ENCODE results near the gene KIF21B. TPM values are rescaled to one million over a fixed set of nuclear protein-coding genes. Genes with fewer than 3 reads are reported as not detected.

Gene KIF21B
- total and polyA plus RNA-seq, 2 of the 8 experiments (the other 6 are each of a cell fraction or from before 2014, with no cell fraction given): 10.8 to 26.5 TPM

DNA sequence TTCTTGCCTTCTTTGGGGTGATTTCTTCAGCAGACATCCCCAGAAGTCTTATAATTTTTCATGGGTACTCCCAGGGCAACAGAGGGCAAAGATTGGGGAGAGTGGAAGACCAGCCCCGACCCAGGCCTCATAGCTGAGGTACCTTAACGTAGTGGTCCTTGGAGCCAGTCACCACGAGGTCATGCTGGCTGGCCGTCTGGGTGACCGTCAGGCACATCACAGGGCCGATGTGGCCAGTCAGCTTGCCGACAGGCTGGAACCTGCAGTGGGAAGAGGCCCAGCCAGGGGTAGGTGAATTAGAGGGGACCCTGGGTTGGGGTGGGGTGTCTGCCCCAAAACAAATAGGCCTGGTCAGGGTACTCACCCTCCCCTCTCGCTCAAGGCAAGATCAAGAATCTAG lies 46.9 kb downstream of the KIF21B start:
- POLR2A ChIA-PET (ENCODE audit: partially characterized antibody): interaction anchor here (1.5 kb wide), 1 partner anchor 85 kb away, joined by 3 read pairs; no protein-coding TSS in a partner anchor
- Histone ChIP-seq H2AK5ac (ENCODE audit: low read depth, low read length) (no peak overlapping the region), H3K79me1 (ENCODE audit: low read depth, low read length) (no peaks in the 10 kb centered on the region), H2BK15ac (ENCODE audit: low read length) (no peak overlapping the region), H4K5ac (ENCODE audit: insufficient read length, low read depth, low read length) (no peak overlapping the region), H2BK120ac (replicated peaks; ENCODE audit: low read depth, low read length) (no peak overlapping the region), H3K23me2 (ENCODE audit: low read depth, low read length) (no peaks in the 10 kb centered on the region), H3K4ac (replicated peaks; ENCODE audit: insufficient read length, low read depth, low read length) (no peak overlapping the region), H4K20me1 (replicated peaks in 1 of 2; ENCODE audit: control insufficient read depth in 1 of 2, insufficient read depth in 2 of 2, low read length in 2 of 2) (peaks cover 0 to 4% of the 10 kb centered on the region in 2 experiments), H2AFZ (ENCODE audit: low read length) (no peak overlapping the region), H3K27me3 (replicated peaks in 1 of 4; ENCODE audit: control insufficient read depth in 3 of 4, extremely low read depth in 1 of 4, insufficient read depth in 3 of 4, low read length in 3 of 4) (no peaks in the 10 kb centered on the region), H3K9ac (replicated peaks in 1 of 4; ENCODE audit: extremely low read depth in 1 of 4, low read depth in 3 of 4, low read length in 3 of 4) (no peak overlapping the region), H3K18ac (ENCODE audit: extremely low read depth, low read length) (no peak overlapping the region), H3K56ac (replicated peaks; ENCODE audit: insufficient read length, low read depth, low read length) (no peak overlapping the region), H2BK12ac (ENCODE audit: low read depth, low read length) (no peak overlapping the region), H3K23ac (ENCODE audit: insufficient read length) (no peak overlapping the region), H3K4me3 (ENCODE audit: extremely low read depth in 1 of 4, insufficient read depth in 2 of 4, low read depth in 3 of 4, low read length in 4 of 4) (no peak overlapping the region), H3K4me2 (ENCODE audit: insufficient read depth in 1 of 2, low read depth in 2 of 2, low read length in 2 of 2) (no peak overlapping the region), H4K8ac (ENCODE audit: extremely low read depth, insufficient read depth, low read length) (no peak overlapping the region), H3K36me3 (ENCODE audit: control insufficient read depth in 2 of 4, insufficient read depth in 4 of 4, low read length in 3 of 4) (peaks cover 0 to 18% (median 8%) of the 10 kb centered on the region in 4 experiments; a peak in 5 of 8 replicates), H2BK5ac (ENCODE audit: low read depth, low read length) (no peak overlapping the region), H3K79me2 (ENCODE audit: control insufficient read depth in 1 of 2, insufficient read depth in 2 of 2, low read length in 2 of 2) (no peaks in the 10 kb centered on the region), H2BK20ac (ENCODE audit: low read length) (no peak overlapping the region), H3K4me1 (replicated peaks in 1 of 4; ENCODE audit: control insufficient read depth in 3 of 4, insufficient read depth in 4 of 4, low read length in 3 of 4) (peaks cover 0 to 2% (median 0%) of the 10 kb centered on the region in 4 experiments; a peak in 1 of 7 replicates), H4K91ac (replicated peaks; ENCODE audit: insufficient read length, low read length) (no peak overlapping the region), H3K14ac (ENCODE audit: insufficient read length) (no peak overlapping the region), H3K9me3 (ENCODE audit: insufficient read depth in 2 of 2, low read depth in 1 of 2, low read length in 1 of 2) (peaks cover 3 to 10% of the 10 kb centered on the region in 2 experiments; a peak in 3 of 4 replicates), H3K27ac (ENCODE audit: low read depth, low read length) (no peak overlapping the region)
- CTCF ChIA-PET (ENCODE audit: partially characterized antibody): interaction anchor here (1.2 to 28.5 kb wide), 6 partner anchors 9 to 143 kb away, joined by 3 to 640 read pairs (median 80); partner anchors contain the start of gene KIF21B
- WGBS, 2 experiments (ENCODE audit: extremely low coverage in 1 of 2, insufficient coverage in 1 of 2, insufficient read length in 1 of 2, insufficient replicate concordance in 2 of 2, low coverage in 1 of 2, low lambda C conversion rate in 2 of 2, missing lambda C conversion rate in 1 of 2): 87% methylated on average over 5 of the region's 8 CpGs; no CpG with 5 or more reads in 1 of the 2 experiments
- FAIRE-seq: no peak
- DNase-seq (ENCODE audit: low read depth in 1 of 2, low spot score in 2 of 2): no peak
- TF ChIP-seq TAF7 (optimal IDR thresholded peaks at IDR 0.05; ENCODE audit: borderline replicate concordance, low read depth, low read length) (no peak), TCF12 (IDR thresholded peaks at IDR 0.05; ENCODE audit: low read depth, low read length) (no peak), FOSL1 (IDR thresholded peaks at IDR 0.05; ENCODE audit: insufficient read depth, low read depth, low read length) (no peak), RBBP5 (IDR thresholded peaks at IDR 0.05; ENCODE audit: borderline replicate concordance, low read depth, low read length) (no peak), CEBPB (IDR thresholded peaks at IDR 0.05; ENCODE audit: low read depth, low read length) (no peak), BRCA1 (IDR thresholded peaks at IDR 0.05; ENCODE audit: low read depth, low read length) (no peak), HDAC2 (IDR thresholded peaks at IDR 0.05; ENCODE audit: borderline replicate concordance in 1 of 2, low read depth in 2 of 2, low read length in 2 of 2) (no peak)
- TF ChIP-seq, protein P1, sequence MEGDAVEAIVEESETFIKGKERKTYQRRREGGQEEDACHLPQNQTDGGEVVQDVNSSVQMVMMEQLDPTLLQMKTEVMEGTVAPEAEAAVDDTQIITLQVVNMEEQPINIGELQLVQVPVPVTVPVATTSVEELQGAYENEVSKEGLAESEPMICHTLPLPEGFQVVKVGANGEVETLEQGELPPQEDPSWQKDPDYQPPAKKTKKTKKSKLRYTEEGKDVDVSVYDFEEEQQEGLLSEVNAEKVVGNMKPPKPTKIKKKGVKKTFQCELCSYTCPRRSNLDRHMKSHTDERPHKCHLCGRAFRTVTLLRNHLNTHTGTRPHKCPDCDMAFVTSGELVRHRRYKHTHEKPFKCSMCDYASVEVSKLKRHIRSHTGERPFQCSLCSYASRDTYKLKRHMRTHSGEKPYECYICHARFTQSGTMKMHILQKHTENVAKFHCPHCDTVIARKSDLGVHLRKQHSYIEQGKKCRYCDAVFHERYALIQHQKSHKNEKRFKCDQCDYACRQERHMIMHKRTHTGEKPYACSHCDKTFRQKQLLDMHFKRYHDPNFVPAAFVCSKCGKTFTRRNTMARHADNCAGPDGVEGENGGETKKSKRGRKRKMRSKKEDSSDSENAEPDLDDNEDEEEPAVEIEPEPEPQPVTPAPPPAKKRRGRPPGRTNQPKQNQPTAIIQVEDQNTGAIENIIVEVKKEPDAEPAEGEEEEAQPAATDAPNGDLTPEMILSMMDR (IDR thresholded peaks at IDR 0.05; ENCODE audit: control extremely low read depth in 1 of 3, insufficient read depth in 1 of 3, low read depth in 1 of 3, low read length in 3 of 3): no peak
- TF ChIP-seq, protein P2, sequence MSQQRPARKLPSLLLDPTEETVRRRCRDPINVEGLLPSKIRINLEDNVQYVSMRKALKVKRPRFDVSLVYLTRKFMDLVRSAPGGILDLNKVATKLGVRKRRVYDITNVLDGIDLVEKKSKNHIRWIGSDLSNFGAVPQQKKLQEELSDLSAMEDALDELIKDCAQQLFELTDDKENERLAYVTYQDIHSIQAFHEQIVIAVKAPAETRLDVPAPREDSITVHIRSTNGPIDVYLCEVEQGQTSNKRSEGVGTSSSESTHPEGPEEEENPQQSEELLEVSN (IDR thresholded peaks at IDR 0.05): no peak
- TF ChIP-seq, protein P3, sequence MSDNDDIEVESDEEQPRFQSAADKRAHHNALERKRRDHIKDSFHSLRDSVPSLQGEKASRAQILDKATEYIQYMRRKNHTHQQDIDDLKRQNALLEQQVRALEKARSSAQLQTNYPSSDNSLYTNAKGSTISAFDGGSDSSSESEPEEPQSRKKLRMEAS (IDR thresholded peaks at IDR 0.05): no peak
